HCT116 (cell line): ENCODE results near the gene SCARF2.

Source experiments
- EZH2 ChIP-seq: fragments of 200-600 bp; sonication (generic); IDR thresholded peaks from 2 replicates; pipeline ENCODE4 v1.6.1; 2017; ENCODE audit warnings: antibody characterized with exemption, mixed run types
- EZH2phosphoT487 ChIP-seq: fragments of 200-600 bp; IDR thresholded peaks from 2 replicates; pipeline ENCODE4 v1.6.1; 2018; ENCODE audit warnings: antibody characterized with exemption, borderline replicate concordance
- FOSL1 ChIP-seq: IDR thresholded peaks from 2 replicates; pipeline ENCODE4 v1.6.1; 2012; ENCODE audit warnings: low read depth
- POLR2A ChIP-seq: IDR thresholded peaks from 2 replicates; pipeline ENCODE4 v1.7.0; 2011; ENCODE audit warnings: borderline replicate concordance; ENCODE audit not compliant: insufficient read depth, insufficient read length; ENCODE audit errors: extremely low read depth
- RAD21 ChIP-seq: IDR thresholded peaks from 2 replicates; pipeline ENCODE4 v1.6.1; 2012; ENCODE audit warnings: low read depth, mild to moderate bottlenecking
- TF ChIP-seq, protein P1 (sequence below), 3 experiments: fragments of 200-600 bp in 1 of 3; sonication (generic) in 1 of 3; IDR thresholded peaks in 2 of 3; conservative IDR thresholded peaks in 1 of 3; 2 replicates each; pipeline ENCODE4 v1.5.1; 2012 to 2017; ENCODE audit warnings: low read depth in 2 of 3, low read length in 2 of 3, antibody characterized with exemption in 1 of 3, borderline replicate concordance in 1 of 3, control low read depth in 1 of 3, mild to moderate bottlenecking in 1 of 3, mixed read lengths in 1 of 3, mixed run types in 1 of 3, moderate library complexity in 1 of 3; ENCODE audit not compliant: insufficient read depth in 1 of 3
- TF ChIP-seq, protein P2 (sequence below): IDR thresholded peaks from 2 replicates; pipeline ENCODE4 v1.6.1; 2012; ENCODE audit warnings: low read depth

DNA sequence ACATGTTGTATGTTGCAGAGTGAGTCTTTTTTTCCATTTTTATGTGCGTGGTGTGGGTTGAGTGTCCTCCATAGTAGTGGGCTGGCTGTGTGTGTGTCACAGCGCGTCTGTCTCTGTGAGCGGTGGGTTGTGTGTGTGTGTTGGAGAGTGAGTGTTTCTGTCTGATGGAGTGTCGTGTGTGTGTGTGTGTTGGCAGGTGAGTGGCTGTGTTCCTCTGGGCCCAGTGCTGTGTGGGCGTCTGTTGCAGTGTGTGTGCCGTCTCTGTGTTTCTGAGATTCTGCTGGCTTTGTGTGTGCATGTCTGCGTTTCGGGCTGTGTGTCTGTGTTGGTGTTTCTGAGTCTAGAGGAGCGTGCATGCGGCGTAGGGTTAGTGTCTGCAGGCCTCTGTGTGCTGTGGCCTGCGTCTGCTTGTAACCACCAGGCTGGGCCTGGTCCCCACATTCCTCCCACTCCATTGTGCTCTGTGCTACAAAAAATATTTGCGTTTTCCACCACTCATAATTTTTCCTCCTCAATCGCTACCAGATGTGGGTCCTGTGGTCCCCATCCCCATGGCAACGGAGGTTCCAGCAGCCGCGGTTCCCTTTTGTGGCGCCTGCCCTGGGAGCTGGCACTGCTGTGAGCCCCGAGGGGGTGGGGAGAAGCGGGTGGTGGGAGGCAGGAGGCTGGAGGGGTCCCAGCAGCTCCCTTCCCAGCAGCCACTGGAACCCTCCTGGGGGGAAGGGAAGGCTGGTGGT lies 15.2 kb downstream of the SCARF2 start:
- TF ChIP-seq POLR2A (no peak), EZH2 (no peak), FOSL1 (no peak), EZH2phosphoT487 (no peak), RAD21 (no peak)
- TF ChIP-seq, protein P1, sequence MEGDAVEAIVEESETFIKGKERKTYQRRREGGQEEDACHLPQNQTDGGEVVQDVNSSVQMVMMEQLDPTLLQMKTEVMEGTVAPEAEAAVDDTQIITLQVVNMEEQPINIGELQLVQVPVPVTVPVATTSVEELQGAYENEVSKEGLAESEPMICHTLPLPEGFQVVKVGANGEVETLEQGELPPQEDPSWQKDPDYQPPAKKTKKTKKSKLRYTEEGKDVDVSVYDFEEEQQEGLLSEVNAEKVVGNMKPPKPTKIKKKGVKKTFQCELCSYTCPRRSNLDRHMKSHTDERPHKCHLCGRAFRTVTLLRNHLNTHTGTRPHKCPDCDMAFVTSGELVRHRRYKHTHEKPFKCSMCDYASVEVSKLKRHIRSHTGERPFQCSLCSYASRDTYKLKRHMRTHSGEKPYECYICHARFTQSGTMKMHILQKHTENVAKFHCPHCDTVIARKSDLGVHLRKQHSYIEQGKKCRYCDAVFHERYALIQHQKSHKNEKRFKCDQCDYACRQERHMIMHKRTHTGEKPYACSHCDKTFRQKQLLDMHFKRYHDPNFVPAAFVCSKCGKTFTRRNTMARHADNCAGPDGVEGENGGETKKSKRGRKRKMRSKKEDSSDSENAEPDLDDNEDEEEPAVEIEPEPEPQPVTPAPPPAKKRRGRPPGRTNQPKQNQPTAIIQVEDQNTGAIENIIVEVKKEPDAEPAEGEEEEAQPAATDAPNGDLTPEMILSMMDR (IDR thresholded peaks at IDR 0.05 in 2 of 3, conservative IDR thresholded peaks at IDR 0.05 in 1 of 3; ENCODE audit: borderline replicate concordance in 1 of 3, insufficient read depth in 1 of 3, low read depth in 2 of 3, low read length in 2 of 3), result no peak
- TF ChIP-seq, protein P2, sequence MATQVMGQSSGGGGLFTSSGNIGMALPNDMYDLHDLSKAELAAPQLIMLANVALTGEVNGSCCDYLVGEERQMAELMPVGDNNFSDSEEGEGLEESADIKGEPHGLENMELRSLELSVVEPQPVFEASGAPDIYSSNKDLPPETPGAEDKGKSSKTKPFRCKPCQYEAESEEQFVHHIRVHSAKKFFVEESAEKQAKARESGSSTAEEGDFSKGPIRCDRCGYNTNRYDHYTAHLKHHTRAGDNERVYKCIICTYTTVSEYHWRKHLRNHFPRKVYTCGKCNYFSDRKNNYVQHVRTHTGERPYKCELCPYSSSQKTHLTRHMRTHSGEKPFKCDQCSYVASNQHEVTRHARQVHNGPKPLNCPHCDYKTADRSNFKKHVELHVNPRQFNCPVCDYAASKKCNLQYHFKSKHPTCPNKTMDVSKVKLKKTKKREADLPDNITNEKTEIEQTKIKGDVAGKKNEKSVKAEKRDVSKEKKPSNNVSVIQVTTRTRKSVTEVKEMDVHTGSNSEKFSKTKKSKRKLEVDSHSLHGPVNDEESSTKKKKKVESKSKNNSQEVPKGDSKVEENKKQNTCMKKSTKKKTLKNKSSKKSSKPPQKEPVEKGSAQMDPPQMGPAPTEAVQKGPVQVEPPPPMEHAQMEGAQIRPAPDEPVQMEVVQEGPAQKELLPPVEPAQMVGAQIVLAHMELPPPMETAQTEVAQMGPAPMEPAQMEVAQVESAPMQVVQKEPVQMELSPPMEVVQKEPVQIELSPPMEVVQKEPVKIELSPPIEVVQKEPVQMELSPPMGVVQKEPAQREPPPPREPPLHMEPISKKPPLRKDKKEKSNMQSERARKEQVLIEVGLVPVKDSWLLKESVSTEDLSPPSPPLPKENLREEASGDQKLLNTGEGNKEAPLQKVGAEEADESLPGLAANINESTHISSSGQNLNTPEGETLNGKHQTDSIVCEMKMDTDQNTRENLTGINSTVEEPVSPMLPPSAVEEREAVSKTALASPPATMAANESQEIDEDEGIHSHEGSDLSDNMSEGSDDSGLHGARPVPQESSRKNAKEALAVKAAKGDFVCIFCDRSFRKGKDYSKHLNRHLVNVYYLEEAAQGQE, result no peak
